ENCODE data around the gene MINDY4.

The MINDY4 gene

DNA sequence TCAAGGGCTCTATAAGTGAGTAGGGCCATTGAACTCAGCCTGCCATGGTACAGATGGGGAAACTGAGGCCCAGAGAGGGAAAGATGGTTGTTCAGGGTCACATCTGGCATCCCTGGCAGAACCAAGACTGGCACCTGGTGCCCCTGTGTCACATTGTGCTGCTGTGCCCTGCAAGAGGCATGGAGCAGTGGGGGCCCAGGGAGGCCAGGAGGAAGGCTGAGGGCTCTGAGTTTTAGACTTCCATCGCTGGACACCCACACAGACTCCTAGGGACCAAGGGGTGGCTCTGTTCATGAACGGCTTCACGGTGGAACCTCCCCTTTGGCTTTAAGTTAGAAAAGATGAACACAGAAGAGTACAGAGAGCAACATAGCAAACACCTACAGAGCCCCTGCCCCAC, 73.7 kb downstream of the MINDY4 start:
- no peak for DNase-seq (ENCODE audit: low read depth in 1 of 2, low spot score in 1 of 2)
- Histone ChIP-seq H3K4me3 (replicated peaks; ENCODE audit: insufficient read depth, low read length) (no peak overlapping the region), H3K27me3 (ENCODE audit: insufficient read depth, poor library complexity, severe bottlenecking) (no peaks in the 10 kb centered on the region), H3K27ac (replicated peaks) (no peak overlapping the region)
- TF ChIP-seq, protein P1, sequence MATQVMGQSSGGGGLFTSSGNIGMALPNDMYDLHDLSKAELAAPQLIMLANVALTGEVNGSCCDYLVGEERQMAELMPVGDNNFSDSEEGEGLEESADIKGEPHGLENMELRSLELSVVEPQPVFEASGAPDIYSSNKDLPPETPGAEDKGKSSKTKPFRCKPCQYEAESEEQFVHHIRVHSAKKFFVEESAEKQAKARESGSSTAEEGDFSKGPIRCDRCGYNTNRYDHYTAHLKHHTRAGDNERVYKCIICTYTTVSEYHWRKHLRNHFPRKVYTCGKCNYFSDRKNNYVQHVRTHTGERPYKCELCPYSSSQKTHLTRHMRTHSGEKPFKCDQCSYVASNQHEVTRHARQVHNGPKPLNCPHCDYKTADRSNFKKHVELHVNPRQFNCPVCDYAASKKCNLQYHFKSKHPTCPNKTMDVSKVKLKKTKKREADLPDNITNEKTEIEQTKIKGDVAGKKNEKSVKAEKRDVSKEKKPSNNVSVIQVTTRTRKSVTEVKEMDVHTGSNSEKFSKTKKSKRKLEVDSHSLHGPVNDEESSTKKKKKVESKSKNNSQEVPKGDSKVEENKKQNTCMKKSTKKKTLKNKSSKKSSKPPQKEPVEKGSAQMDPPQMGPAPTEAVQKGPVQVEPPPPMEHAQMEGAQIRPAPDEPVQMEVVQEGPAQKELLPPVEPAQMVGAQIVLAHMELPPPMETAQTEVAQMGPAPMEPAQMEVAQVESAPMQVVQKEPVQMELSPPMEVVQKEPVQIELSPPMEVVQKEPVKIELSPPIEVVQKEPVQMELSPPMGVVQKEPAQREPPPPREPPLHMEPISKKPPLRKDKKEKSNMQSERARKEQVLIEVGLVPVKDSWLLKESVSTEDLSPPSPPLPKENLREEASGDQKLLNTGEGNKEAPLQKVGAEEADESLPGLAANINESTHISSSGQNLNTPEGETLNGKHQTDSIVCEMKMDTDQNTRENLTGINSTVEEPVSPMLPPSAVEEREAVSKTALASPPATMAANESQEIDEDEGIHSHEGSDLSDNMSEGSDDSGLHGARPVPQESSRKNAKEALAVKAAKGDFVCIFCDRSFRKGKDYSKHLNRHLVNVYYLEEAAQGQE (IDR thresholded peaks at IDR 0.05; ENCODE audit: insufficient replicate concordance, low read depth), result no peak
- TF ChIP-seq GABPA (IDR thresholded peaks at IDR 0.05; ENCODE audit: low read depth) (no peak), POLR2AphosphoS5 (IDR thresholded peaks at IDR 0.05; ENCODE audit: low read depth) (no peak), SPI1 (IDR thresholded peaks at IDR 0.05; ENCODE audit: borderline replicate concordance, low read depth) (no peak)
- TF ChIP-seq, protein P2, sequence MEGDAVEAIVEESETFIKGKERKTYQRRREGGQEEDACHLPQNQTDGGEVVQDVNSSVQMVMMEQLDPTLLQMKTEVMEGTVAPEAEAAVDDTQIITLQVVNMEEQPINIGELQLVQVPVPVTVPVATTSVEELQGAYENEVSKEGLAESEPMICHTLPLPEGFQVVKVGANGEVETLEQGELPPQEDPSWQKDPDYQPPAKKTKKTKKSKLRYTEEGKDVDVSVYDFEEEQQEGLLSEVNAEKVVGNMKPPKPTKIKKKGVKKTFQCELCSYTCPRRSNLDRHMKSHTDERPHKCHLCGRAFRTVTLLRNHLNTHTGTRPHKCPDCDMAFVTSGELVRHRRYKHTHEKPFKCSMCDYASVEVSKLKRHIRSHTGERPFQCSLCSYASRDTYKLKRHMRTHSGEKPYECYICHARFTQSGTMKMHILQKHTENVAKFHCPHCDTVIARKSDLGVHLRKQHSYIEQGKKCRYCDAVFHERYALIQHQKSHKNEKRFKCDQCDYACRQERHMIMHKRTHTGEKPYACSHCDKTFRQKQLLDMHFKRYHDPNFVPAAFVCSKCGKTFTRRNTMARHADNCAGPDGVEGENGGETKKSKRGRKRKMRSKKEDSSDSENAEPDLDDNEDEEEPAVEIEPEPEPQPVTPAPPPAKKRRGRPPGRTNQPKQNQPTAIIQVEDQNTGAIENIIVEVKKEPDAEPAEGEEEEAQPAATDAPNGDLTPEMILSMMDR (IDR thresholded peaks at IDR 0.05; ENCODE audit: insufficient read depth, low read length), result no peak

DNA sequence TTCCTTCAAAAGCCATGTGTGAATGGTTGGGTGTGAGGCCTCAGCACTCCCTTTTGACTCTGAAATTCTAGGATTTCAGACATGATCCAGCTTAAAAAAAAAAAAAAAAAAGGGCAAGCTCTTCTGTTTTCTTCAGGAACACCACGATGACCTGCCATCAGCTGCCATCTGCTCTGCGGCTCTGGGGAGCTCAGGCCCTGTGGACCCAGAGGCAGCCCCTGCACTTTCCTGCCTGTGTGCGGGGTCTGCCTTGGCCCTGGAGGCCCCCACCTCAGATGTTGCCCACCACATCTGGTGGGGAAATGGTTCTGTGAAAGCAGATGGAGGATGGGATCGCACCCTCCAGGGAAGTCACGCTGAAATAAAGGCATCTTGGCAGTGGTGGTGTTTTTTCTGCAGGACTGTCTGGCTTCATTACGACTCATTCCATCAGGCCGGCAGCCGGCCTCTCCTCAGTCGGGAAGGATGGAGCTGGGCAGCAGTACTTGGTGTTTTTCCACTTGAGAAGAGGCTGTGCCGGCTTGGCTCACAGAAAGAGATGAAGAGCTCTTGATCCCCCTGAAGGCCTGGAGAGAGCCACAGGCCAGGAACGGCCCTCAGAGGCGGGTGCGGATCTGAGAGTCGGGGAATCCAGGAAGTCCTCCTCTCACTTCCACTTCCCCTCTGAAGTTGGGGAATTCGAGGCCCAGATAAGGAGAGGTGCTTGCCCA, 74.4 kb downstream of the MINDY4 start:
- H3K27ac ChIP-seq (replicated peaks), result no peak overlapping the region
- H3K4me3 ChIP-seq (replicated peaks; ENCODE audit: insufficient read depth, low read length), result no peak overlapping the region
- no peak for DNase-seq (ENCODE audit: low read depth in 1 of 2, low spot score in 1 of 2)
- H3K27me3 ChIP-seq (ENCODE audit: insufficient read depth, poor library complexity, severe bottlenecking), result no peaks in the 10 kb centered on the region
- TF ChIP-seq, protein P2 (IDR thresholded peaks at IDR 0.05; ENCODE audit: insufficient read depth, low read length), result no peak
- TF ChIP-seq GABPA (IDR thresholded peaks at IDR 0.05; ENCODE audit: low read depth) (no peak), POLR2AphosphoS5 (IDR thresholded peaks at IDR 0.05; ENCODE audit: low read depth) (no peak)

DNA sequence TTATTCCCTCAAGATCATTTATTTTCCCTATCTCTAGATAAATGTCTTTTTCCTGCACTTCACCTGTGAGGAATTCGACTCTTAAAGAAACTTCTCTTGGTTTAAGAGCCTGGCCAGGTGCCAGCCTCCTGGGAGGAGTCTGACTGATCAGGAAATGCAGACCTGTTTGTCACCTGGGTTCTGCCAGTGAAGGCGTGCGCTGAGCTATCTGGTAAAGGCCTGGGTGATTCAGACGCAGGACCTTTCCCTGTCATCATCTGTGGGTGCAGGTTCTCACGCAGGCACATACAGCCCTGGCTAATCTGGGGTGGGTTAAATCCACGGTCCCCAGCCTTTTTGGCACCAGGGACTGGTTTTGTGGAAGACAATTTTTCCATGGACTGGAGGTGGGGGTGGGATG, 75.2 kb downstream of the MINDY4 start:
- H3K4me3 ChIP-seq (replicated peaks; ENCODE audit: insufficient read depth, low read length), result no peak overlapping the region
- H3K27me3 ChIP-seq (ENCODE audit: insufficient read depth, poor library complexity, severe bottlenecking), result no peaks in the 10 kb centered on the region
- no peak overlapping the region for H3K27ac ChIP-seq (replicated peaks)
- TF ChIP-seq GABPA (IDR thresholded peaks at IDR 0.05; ENCODE audit: low read depth) (no peak), SPI1 (IDR thresholded peaks at IDR 0.05; ENCODE audit: borderline replicate concordance, low read depth) (no peak), POLR2AphosphoS5 (IDR thresholded peaks at IDR 0.05; ENCODE audit: low read depth) (no peak)
- TF ChIP-seq, protein P2 (IDR thresholded peaks at IDR 0.05; ENCODE audit: insufficient read depth, low read length), result no peak
- TF ChIP-seq, protein P1 (IDR thresholded peaks at IDR 0.05; ENCODE audit: insufficient replicate concordance, low read depth), result no peak
- DNase-seq (ENCODE audit: low read depth in 1 of 2, low spot score in 1 of 2), result no peak

All from HL-60 (cell line).